H9 (cell line): ENCODE results near the gene MPG. TPM values are rescaled to one million over a fixed set of nuclear protein-coding genes. Genes with fewer than 3 reads are reported as not detected.

Source experiments
- DNase-seq: peaks from one replicate; pipeline ENCODE4 v3.0.0-alpha.2; 2017
- H2AFZ ChIP-seq: one replicate; pipeline ENCODE4 v1.6.1; 2013; ENCODE audit warnings: mild to moderate bottlenecking, low read length, control low read depth, moderate library complexity
- H2AK5ac ChIP-seq: 2 replicates; pipeline ENCODE4 v1.6.1; 2013; ENCODE audit warnings: low read length, control low read depth, mixed read lengths; ENCODE audit not compliant: insufficient read length
- H2BK120ac ChIP-seq: one replicate; pipeline ENCODE4 v1.6.1; 2013; ENCODE audit warnings: low read depth, mild to moderate bottlenecking, low read length, control low read depth, inconsistent platforms; ENCODE audit not compliant: poor library complexity, severe bottlenecking
- H2BK12ac ChIP-seq: 2 replicates; pipeline ENCODE4 v1.6.1; 2013; ENCODE audit warnings: low read length, control low read depth, mixed read lengths, low read depth; ENCODE audit not compliant: insufficient read length
- H2BK15ac ChIP-seq: 2 replicates; pipeline ENCODE4 v1.6.1; 2013; ENCODE audit warnings: low read depth, low read length, control low read depth
- H2BK20ac ChIP-seq: one replicate; pipeline ENCODE4 v1.6.1; 2013; ENCODE audit warnings: low read depth, mild to moderate bottlenecking, low read length, control low read depth, inconsistent platforms; ENCODE audit not compliant: poor library complexity, severe bottlenecking
- H2BK5ac ChIP-seq: 2 replicates; pipeline ENCODE4 v1.6.1; 2013; ENCODE audit warnings: low read length, control low read depth, mixed read lengths; ENCODE audit not compliant: insufficient read length
- H3K14ac ChIP-seq: 2 replicates; pipeline ENCODE4 v1.6.1; 2013; ENCODE audit warnings: low read length, control low read depth; ENCODE audit not compliant: insufficient read depth
- H3K18ac ChIP-seq: 2 replicates; pipeline ENCODE4 v1.6.1; 2013; ENCODE audit warnings: low read depth, mild to moderate bottlenecking, mixed read lengths, low read length, control low read depth; ENCODE audit not compliant: insufficient read length
- H3K23ac ChIP-seq: 2 replicates; pipeline ENCODE4 v1.6.1; 2013; ENCODE audit warnings: low read length, control low read depth, mixed read lengths, low read depth; ENCODE audit not compliant: insufficient read length
- H3K23me2 ChIP-seq: 2 replicates; pipeline ENCODE4 v1.6.1; 2013; ENCODE audit warnings: low read depth, mild to moderate bottlenecking, mixed read lengths, low read length, control low read depth; ENCODE audit not compliant: insufficient read length, poor library complexity, severe bottlenecking
- H3K27ac ChIP-seq: 2 replicates; pipeline ENCODE4 v1.5.1; 2013; ENCODE audit warnings: low read length, control low read depth, mixed read lengths, low read depth; ENCODE audit not compliant: insufficient read length
- H3K27me3 ChIP-seq: 2 replicates; pipeline ENCODE4 v1.6.1; 2013; ENCODE audit warnings: low read length, control low read depth, inconsistent platforms; ENCODE audit not compliant: insufficient read depth
- H3K4ac ChIP-seq: 2 replicates; pipeline ENCODE4 v1.6.1; 2013; ENCODE audit warnings: low read depth, mild to moderate bottlenecking, control low read depth, inconsistent platforms, low read length, moderate library complexity
- H3K4me1 ChIP-seq: 2 replicates; pipeline ENCODE4 v1.6.1; 2013; ENCODE audit warnings: low read length, control low read depth, inconsistent platforms; ENCODE audit not compliant: insufficient read depth
- H3K4me2 ChIP-seq: 2 replicates; pipeline ENCODE4 v1.6.1; 2013; ENCODE audit warnings: low read length, control low read depth, mixed read lengths; ENCODE audit not compliant: insufficient read length, insufficient read depth
- H3K56ac ChIP-seq: 2 replicates; pipeline ENCODE4 v1.6.1; 2013; ENCODE audit warnings: low read depth, mild to moderate bottlenecking, mixed read lengths, low read length, control low read depth; ENCODE audit not compliant: insufficient read length
- H3K79me1 ChIP-seq: 2 replicates; pipeline ENCODE4 v1.6.1; 2013; ENCODE audit warnings: low read depth, mild to moderate bottlenecking, moderate library complexity, low read length, control low read depth, inconsistent platforms; ENCODE audit not compliant: insufficient read depth, poor library complexity, severe bottlenecking
- H3K79me2 ChIP-seq: 2 replicates; pipeline ENCODE4 v1.6.1; 2013; ENCODE audit warnings: low read length, control low read depth, inconsistent platforms; ENCODE audit not compliant: insufficient read depth
- H3K9ac ChIP-seq: 2 replicates; pipeline ENCODE4 v1.6.1; 2013; ENCODE audit warnings: low read length, control low read depth, mixed read lengths; ENCODE audit not compliant: insufficient read length; ENCODE audit errors: extremely low read depth
- H3K9me3 ChIP-seq: one replicate; pipeline ENCODE4 v1.6.1; 2013; ENCODE audit warnings: low read depth, low read length, inconsistent platforms; ENCODE audit not compliant: control insufficient read depth
- H3T11ph ChIP-seq: one replicate; pipeline ENCODE4 v1.6.1; 2013; ENCODE audit warnings: mild to moderate bottlenecking, low read length, control low read depth, inconsistent platforms
- H4K20me1 ChIP-seq: one replicate; pipeline ENCODE4 v1.6.1; 2013; ENCODE audit not compliant: control insufficient read depth, insufficient read length, insufficient read depth
- H4K5ac ChIP-seq: 2 replicates; pipeline ENCODE4 v1.6.1; 2013; ENCODE audit warnings: low read depth, mild to moderate bottlenecking, mixed read lengths, low read length, control low read depth; ENCODE audit not compliant: insufficient read length
- H4K8ac ChIP-seq: replicated peaks from 2 replicates; pipeline ENCODE4 v1.6.1; 2013; ENCODE audit warnings: low read length, control low read depth, mixed read lengths, low read depth; ENCODE audit not compliant: insufficient read length
- H4K91ac ChIP-seq: 2 replicates; pipeline ENCODE4 v1.6.1; 2013; ENCODE audit warnings: low read depth, mild to moderate bottlenecking, moderate library complexity, mixed read lengths, low read length, control low read depth; ENCODE audit not compliant: insufficient read length
- H3K27ac Mint-ChIP-seq, 3 experiments: 2 replicates in 2 of 3; 3 replicates in 1 of 3; pipeline ENCODE4 v1.8.0; 2020 to 2021; ENCODE audit warnings: mixed read lengths in 3 of 3, mild to moderate bottlenecking in 1 of 3, moderate library complexity in 1 of 3
- H3K27me3 Mint-ChIP-seq: 2 replicates; pipeline ENCODE4 v1.8.0; 2021; ENCODE audit warnings: low read depth, mild to moderate bottlenecking, moderate library complexity, mixed read lengths
- H3K36me3 Mint-ChIP-seq, 3 experiments: 2 replicates in 2 of 3; 3 replicates in 1 of 3; pipeline ENCODE4 v1.8.0; 2020 to 2021; ENCODE audit warnings: low read depth in 3 of 3, mixed read lengths in 3 of 3; ENCODE audit not compliant: insufficient read depth in 1 of 3
- H3K4me1 Mint-ChIP-seq, 2 experiments: 2 replicates each; pipeline ENCODE4 v1.8.0; 2020; ENCODE audit warnings: mixed read lengths in 2 of 2
- H3K4me3 Mint-ChIP-seq, 2 experiments: 2 replicates in 1 of 2; 3 replicates in 1 of 2; pipeline ENCODE4 v1.8.0; 2020 to 2021; ENCODE audit warnings: mild to moderate bottlenecking in 2 of 2, mixed read lengths in 2 of 2, moderate library complexity in 1 of 2
- H3K9me3 Mint-ChIP-seq, 2 experiments: 2 replicates in 1 of 2; 3 replicates in 1 of 2; pipeline ENCODE4 v1.8.0; 2020; ENCODE audit warnings: mild to moderate bottlenecking in 2 of 2, mixed read lengths in 2 of 2, moderate library complexity in 1 of 2
- WGBS: extraction: QIAGEN DNeasy Blood & Tissue Kit; methylation state at CpG from one replicate; pipeline ENCODE4 v1.1.7; 2013; ENCODE audit warnings: missing lambda C conversion rate, low lambda C conversion rate, mixed read lengths; ENCODE audit not compliant: insufficient read length; ENCODE audit errors: extremely low coverage; 5-methylcytosine and 5-hydroxymethylcytosine counted together
- total RNA-seq: library from RNA; stranded (reverse); gene quantifications from 2 replicates; pipeline ENCODE4 v1.2.1, GENCODE V29; 2021
- TF ChIP-seq, protein P1 (sequence below): fragments of 200-600 bp; sonication (generic); conservative IDR thresholded peaks from 3 replicates; pipeline ENCODE4 v1.8.0; 2021; ENCODE audit warnings: antibody characterized with exemption, mild to moderate bottlenecking

Gene MPG
- total RNA-seq, 1 experiment from 2014 or later = 39.1 TPM

DNA sequence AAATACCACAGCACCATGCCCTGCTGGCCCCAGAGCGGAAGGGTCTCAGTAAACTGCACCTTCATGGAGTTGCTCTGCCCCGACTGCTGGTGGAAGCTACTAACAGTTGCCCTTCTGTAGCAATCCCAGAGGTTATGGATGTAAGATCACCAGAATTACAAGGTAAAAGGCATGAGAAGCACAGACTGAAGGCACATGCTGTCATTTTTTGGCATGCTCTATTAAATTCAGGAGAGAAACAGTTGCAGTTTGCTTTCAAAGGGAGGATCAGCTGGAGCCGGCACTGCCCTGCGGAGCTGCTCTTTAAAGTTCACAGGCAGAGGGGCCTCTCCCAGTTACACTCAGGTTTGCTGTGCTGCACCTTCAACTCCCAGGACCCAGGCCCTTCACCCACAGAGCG, 41.3 kb downstream of the MPG start:
- Mint-ChIP-seq H3K4me3 (no peak overlapping the region), H3K36me3 (peaks cover 0 to 18% (median 15%) of the 10 kb centered on the region in 3 experiments; a peak in 5 of 7 replicates), H3K9me3 (no peaks in the 10 kb centered on the region), H3K4me1 (no peaks in the 10 kb centered on the region), H3K27me3 (no peaks in the 10 kb centered on the region), H3K27ac (no peak overlapping the region)
- no peaks in the 10 kb centered on the region for H3K4me1 ChIP-seq
- no peaks in the 10 kb centered on the region for H3K79me1 ChIP-seq
- H2BK20ac ChIP-seq = no peak overlapping the region
- no peak overlapping the region for H2BK120ac ChIP-seq
- H3K14ac ChIP-seq = no peak overlapping the region; the same call in 1 of the 2 replicates
- H4K8ac ChIP-seq = no peak overlapping the region
- H3K18ac ChIP-seq = no peak overlapping the region
- no peak overlapping the region for H3K27ac ChIP-seq
- TF ChIP-seq, protein P1, sequence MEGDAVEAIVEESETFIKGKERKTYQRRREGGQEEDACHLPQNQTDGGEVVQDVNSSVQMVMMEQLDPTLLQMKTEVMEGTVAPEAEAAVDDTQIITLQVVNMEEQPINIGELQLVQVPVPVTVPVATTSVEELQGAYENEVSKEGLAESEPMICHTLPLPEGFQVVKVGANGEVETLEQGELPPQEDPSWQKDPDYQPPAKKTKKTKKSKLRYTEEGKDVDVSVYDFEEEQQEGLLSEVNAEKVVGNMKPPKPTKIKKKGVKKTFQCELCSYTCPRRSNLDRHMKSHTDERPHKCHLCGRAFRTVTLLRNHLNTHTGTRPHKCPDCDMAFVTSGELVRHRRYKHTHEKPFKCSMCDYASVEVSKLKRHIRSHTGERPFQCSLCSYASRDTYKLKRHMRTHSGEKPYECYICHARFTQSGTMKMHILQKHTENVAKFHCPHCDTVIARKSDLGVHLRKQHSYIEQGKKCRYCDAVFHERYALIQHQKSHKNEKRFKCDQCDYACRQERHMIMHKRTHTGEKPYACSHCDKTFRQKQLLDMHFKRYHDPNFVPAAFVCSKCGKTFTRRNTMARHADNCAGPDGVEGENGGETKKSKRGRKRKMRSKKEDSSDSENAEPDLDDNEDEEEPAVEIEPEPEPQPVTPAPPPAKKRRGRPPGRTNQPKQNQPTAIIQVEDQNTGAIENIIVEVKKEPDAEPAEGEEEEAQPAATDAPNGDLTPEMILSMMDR = no peak
- H3K4me2 ChIP-seq = no peak overlapping the region
- H2AFZ ChIP-seq = no peak overlapping the region
- no peak overlapping the region for H2AK5ac ChIP-seq
- no peak overlapping the region for H3K9ac ChIP-seq
- H3K56ac ChIP-seq = no peak overlapping the region
- H2BK15ac ChIP-seq = no peak overlapping the region
- H4K91ac ChIP-seq = no peak overlapping the region
- no peaks in the 10 kb centered on the region for H3K79me2 ChIP-seq
- H3K4ac ChIP-seq = no peak overlapping the region
- H3T11ph ChIP-seq = no peak overlapping the region
- no peaks in the 10 kb centered on the region for H3K27me3 ChIP-seq
- DNase-seq = no peak
- H4K20me1 ChIP-seq = no peaks in the 10 kb centered on the region
- no CpG with 5 or more reads among the region's 5 CpGs for WGBS
- no peak overlapping the region for H3K23ac ChIP-seq
- no peak overlapping the region for H2BK12ac ChIP-seq
- H2BK5ac ChIP-seq = no peak overlapping the region
- no peaks in the 10 kb centered on the region for H3K23me2 ChIP-seq
- no peaks in the 10 kb centered on the region for H3K9me3 ChIP-seq
- no peak overlapping the region for H4K5ac ChIP-seq
